ENCODE results near the gene AP4M1. TPM values are rescaled to one million over a fixed set of nuclear protein-coding genes. Genes with fewer than 3 reads are reported as not detected.

Gene AP4M1
- polyA plus RNA-seq, 2 of the 4 experiments (the other 2 are of a cell fraction): 16.6 to 18.3 TPM

- peak; percentile 86; the same call in 2 of the 3 replicates for TF ChIP-seq BCL3 (IDR thresholded peaks at IDR 0.05)
- TF ChIP-seq EHF (CRISPR knock-in tag; IDR thresholded peaks at IDR 0.05): peak; percentile 96
- peak; percentile 98 for TF ChIP-seq ATOH8 (CRISPR knock-in tag; IDR thresholded peaks at IDR 0.05; ENCODE audit: low read depth)
- TF ChIP-seq FOSL2 (IDR thresholded peaks at IDR 0.05): no peak
- peak; percentile 40; the same call in 1 of the 2 replicates for TF ChIP-seq FOSL2 (CRISPR knock-in tag; IDR thresholded peaks at IDR 0.05)
- TF ChIP-seq MYC (IDR thresholded peaks at IDR 0.05; ENCODE audit: borderline replicate concordance, low read length): no peak
- TF ChIP-seq CBX8 (IDR thresholded peaks at IDR 0.05): no peak
- peak; percentile 75; the same call in 1 of the 2 replicates for TF ChIP-seq FOXS1 (CRISPR knock-in tag; IDR thresholded peaks at IDR 0.05)
- TF ChIP-seq HMGXB4 (CRISPR knock-in tag; IDR thresholded peaks at IDR 0.05; ENCODE audit: borderline replicate concordance): peak; percentile 87
- no peak for TF ChIP-seq MAFK (IDR thresholded peaks at IDR 0.05; ENCODE audit: partially characterized antibody)
- TF ChIP-seq PHF8 (IDR thresholded peaks at IDR 0.05; ENCODE audit: borderline replicate concordance, low read depth): peak; percentile 69
- no peak for TF ChIP-seq GATA3 (IDR thresholded peaks at IDR 0.05; ENCODE audit: borderline replicate concordance)
- peak; percentile 95 for TF ChIP-seq TP53 (CRISPR knock-in tag; IDR thresholded peaks at IDR 0.05)
- no peak for TF ChIP-seq FOSB (CRISPR knock-in tag; IDR thresholded peaks at IDR 0.05)
- TF ChIP-seq HOXB13 (CRISPR knock-in tag; IDR thresholded peaks at IDR 0.05; ENCODE audit: low read depth): peak; percentile 97
- no peak for TF ChIP-seq CHD4 (IDR thresholded peaks at IDR 0.05; ENCODE audit: borderline replicate concordance)
- TF ChIP-seq HOXB5 (CRISPR knock-in tag; IDR thresholded peaks at IDR 0.05): peak; percentile 97
- no peak for TF ChIP-seq KDM1A (IDR thresholded peaks at IDR 0.05; ENCODE audit: low read depth)
- TF ChIP-seq SMC3 (IDR thresholded peaks at IDR 0.05): 0 out of 3 replicates have a peak, but pooled peaks have one; percentile 9
- TF ChIP-seq POLR2A (IDR thresholded peaks at IDR 0.05; ENCODE audit: low read length): peak; percentile 92
- TF ChIP-seq RNF2 (IDR thresholded peaks at IDR 0.05; ENCODE audit: borderline replicate concordance, low read depth): peak; percentile 96
Observed at GRCh38 chr7:100088621-100089457, 12.6 kb upstream of the AP4M1 start, which contains the start of gene COPS6 (continued).

- no peak for FAIRE-seq
Observed at GRCh38 chr7:100089458-100090196, 11.8 kb upstream of the AP4M1 start.

More at GRCh38 chr7:100089458-100090196, 11.8 kb upstream of the AP4M1 start:
- H3K4me2 ChIP-seq: peak overlapping the region; percentile 86
- H3K27ac ChIP-seq: peak overlapping the region; percentile 88 to 94
- H3K4me3 ChIP-seq: peak overlapping the region; percentile 69
- 5% methylated on average over 7 of the region's 7 CpGs for WGBS (ENCODE audit: missing lambda C conversion rate)
- CTCF ChIA-PET: interaction anchor here (0.7 to 1.5 kb wide), 5 partner anchors 9 to 61 kb away, joined by 3 to 5 read pairs (median 3); partner anchors contain the start of genes AP4M1 and MCM7
- peaks cover 14% of the 10 kb centered on the region for H3K4me1 ChIP-seq
- ATAC-seq: no peak; a peak in 1 of 6 replicates
- DNase-seq (ENCODE audit: low read depth in 1 of 2, low spot score in 1 of 2): no peak
- POLR2A ChIA-PET: interaction anchor here (0.6 to 4.8 kb wide), 2 partner anchors 12 to 37 kb away, joined by 3 to 46 read pairs; partner anchors contain the start of genes AP4M1 and MCM7
- H3K9me3 ChIP-seq: no peaks in the 10 kb centered on the region
- no peak for TF ChIP-seq CEBPB (IDR thresholded peaks at IDR 0.05)
- no peak for TF ChIP-seq FOSL2 (IDR thresholded peaks at IDR 0.05)
- TF ChIP-seq FOSL2 (CRISPR knock-in tag; IDR thresholded peaks at IDR 0.05): 0 out of 2 replicates have a peak, but pooled peaks have one; percentile 40
- TF ChIP-seq RFX5 (IDR thresholded peaks at IDR 0.05): no peak
- TF ChIP-seq MAZ (IDR thresholded peaks at IDR 0.05; ENCODE audit: borderline replicate concordance, low read depth, low read length): no peak
- no peak for TF ChIP-seq KDM1A (IDR thresholded peaks at IDR 0.05; ENCODE audit: low read depth)
- TF ChIP-seq SMC3 (IDR thresholded peaks at IDR 0.05): no peak
- no peak for TF ChIP-seq BCL3 (IDR thresholded peaks at IDR 0.05)
- no peak for TF ChIP-seq MAFK (IDR thresholded peaks at IDR 0.05; ENCODE audit: partially characterized antibody)
- no peak for TF ChIP-seq RAD21 (conservative IDR thresholded peaks at IDR 0.05 in 1 of 2, IDR thresholded peaks at IDR 0.05 in 1 of 2)

All from A549 (cell line).